H1 (cell line): ENCODE measurements around the gene ARHGAP26. TPM values are rescaled to one million over a fixed set of nuclear protein-coding genes. Genes with fewer than 3 reads are reported as not detected.

ENCODE experiments used
- CTCF ChIA-PET: fragments of 300-600 bp; sonication (Branson Sonifier 250); formaldehyde crosslinking; loops from one replicate; lab custom pipeline; 2021; ENCODE audit not compliant: partially characterized antibody; lab: Charles Lee
- POLR2A ChIA-PET: fragments of 300-600 bp; sonication (Branson Sonifier 250); formaldehyde crosslinking; loops from one replicate; lab custom pipeline; 2021; ENCODE audit warnings: inconsistent platforms; ENCODE audit not compliant: partially characterized antibody; lab: Charles Lee
- DNase-seq, 2 experiments: peaks; one replicate each; pipeline versions ENCODE4 v3.0.0 to v3.0.0-alpha.2; 2010 to 2022; ENCODE audit warnings: low spot score in 2 of 2, low read depth in 1 of 2, mixed read lengths in 1 of 2
- FAIRE-seq: peaks from 2 replicates; lab custom pipeline; 2011; peaks lifted over from hg19 to GRCh38; lab: Jason Lieb, UNC
- H2AFZ ChIP-seq: 2 replicates; pipeline ENCODE4 v1.8.1; 2012; ENCODE audit warnings: low read length, inconsistent platforms
- H2AK5ac ChIP-seq: 2 replicates; pipeline ENCODE4 v1.6.1; 2013; ENCODE audit warnings: low read depth, low read length
- H2BK120ac ChIP-seq: replicated peaks from 2 replicates; pipeline ENCODE3; 2013; ENCODE audit warnings: low read depth, low read length, inconsistent platforms
- H2BK12ac ChIP-seq: 2 replicates; pipeline ENCODE4 v1.6.1; 2013; ENCODE audit warnings: low read depth, low read length
- H2BK15ac ChIP-seq: 2 replicates; pipeline ENCODE4 v1.6.1; 2013; ENCODE audit warnings: low read length
- H2BK20ac ChIP-seq: 2 replicates; pipeline ENCODE4 v1.6.1; 2013; ENCODE audit warnings: low read length
- H2BK5ac ChIP-seq: 2 replicates; pipeline ENCODE4 v1.6.1; 2013; ENCODE audit warnings: low read depth, low read length
- H3K14ac ChIP-seq: 2 replicates; pipeline ENCODE4 v1.6.1; 2013; ENCODE audit warnings: inconsistent platforms; ENCODE audit not compliant: insufficient read length
- H3K18ac ChIP-seq: 2 replicates; pipeline ENCODE4 v1.6.1; 2013; ENCODE audit warnings: low read length; ENCODE audit errors: extremely low read depth
- H3K23ac ChIP-seq: 2 replicates; pipeline ENCODE4 v1.6.1; 2013; ENCODE audit warnings: inconsistent platforms; ENCODE audit not compliant: insufficient read length
- H3K23me2 ChIP-seq: 2 replicates; pipeline ENCODE4 v1.6.1; 2013; ENCODE audit warnings: low read depth, low read length
- H3K27ac ChIP-seq: 2 replicates; pipeline ENCODE4 v1.6.1; 2011; ENCODE audit warnings: low read depth, low read length, inconsistent platforms
- H3K27me3 ChIP-seq, 4 experiments: replicated peaks in 1 of 4; 1 replicate in 1 of 4; 2 replicates in 3 of 4; pipeline versions ENCODE4 v1.6.1 to v1.8.1; 2011 to 2013; ENCODE audit warnings: low read length in 3 of 4, mild to moderate bottlenecking in 3 of 4, inconsistent platforms in 2 of 4, mixed read lengths in 2 of 4, moderate library complexity in 1 of 4; ENCODE audit not compliant: control insufficient read depth in 3 of 4, insufficient read depth in 3 of 4; ENCODE audit errors: extremely low read depth in 1 of 4
- H3K36me3 ChIP-seq, 4 experiments: 2 replicates each; pipeline versions ENCODE4 v1.6.1 to v1.8.1; 2011 to 2013; ENCODE audit warnings: mild to moderate bottlenecking in 4 of 4, low read length in 3 of 4, moderate library complexity in 2 of 4, control low read depth in 1 of 4, inconsistent platforms in 1 of 4; ENCODE audit not compliant: insufficient read depth in 4 of 4, control insufficient read depth in 2 of 4
- H3K4ac ChIP-seq: replicated peaks from 2 replicates; pipeline ENCODE3; 2013; ENCODE audit warnings: low read length, low read depth, mixed read lengths, inconsistent platforms; ENCODE audit not compliant: insufficient read length
- H3K4me1 ChIP-seq, 4 experiments: replicated peaks in 1 of 4; 1 replicate in 1 of 4; 2 replicates in 3 of 4; pipeline versions ENCODE4 v1.6.1 to v1.8.1; 2011 to 2013; ENCODE audit warnings: low read length in 3 of 4, inconsistent platforms in 2 of 4, mixed read lengths in 1 of 4; ENCODE audit not compliant: insufficient read depth in 4 of 4, control insufficient read depth in 3 of 4
- H3K4me2 ChIP-seq, 2 experiments: 2 replicates each; pipeline versions ENCODE4 v1.6.1 to v1.8.1; 2011 to 2013; ENCODE audit warnings: low read depth in 2 of 2, low read length in 2 of 2, control low read depth in 1 of 2, inconsistent platforms in 1 of 2, mild to moderate bottlenecking in 1 of 2; ENCODE audit not compliant: insufficient read depth in 1 of 2
- H3K4me3 ChIP-seq, 4 experiments: fragments of 200-600, 300-600 bp in 1 of 4; sonication (generic), shearing (Covaris generic), sonication (Bioruptor Twin) in 1 of 4; 2 replicates each; pipeline versions ENCODE4 v1.5.1 to v1.8.1; 2011 to 2016; ENCODE audit warnings: low read length in 4 of 4, low read depth in 3 of 4, control low read depth in 2 of 4, inconsistent platforms in 2 of 4, mild to moderate bottlenecking in 2 of 4, mixed read lengths in 1 of 4, moderate library complexity in 1 of 4; ENCODE audit not compliant: insufficient read depth in 2 of 4; ENCODE audit errors: extremely low read depth in 1 of 4
- H3K56ac ChIP-seq: replicated peaks from 2 replicates; pipeline ENCODE3; 2013; ENCODE audit warnings: low read depth, mild to moderate bottlenecking, mixed read lengths, low read length, inconsistent platforms; ENCODE audit not compliant: insufficient read length
- H3K79me1 ChIP-seq: 2 replicates; pipeline ENCODE4 v1.6.1; 2013; ENCODE audit warnings: low read depth, low read length, control low read depth
- H3K79me2 ChIP-seq, 2 experiments: 2 replicates each; pipeline versions ENCODE4 v1.6.1 to v1.8.1; 2012 to 2013; ENCODE audit warnings: low read length in 2 of 2, mild to moderate bottlenecking in 2 of 2, inconsistent platforms in 1 of 2; ENCODE audit not compliant: insufficient read depth in 2 of 2, control insufficient read depth in 1 of 2
- H3K9ac ChIP-seq, 4 experiments: replicated peaks in 1 of 4; 1 replicate in 1 of 4; 2 replicates in 3 of 4; pipeline versions ENCODE4 v1.6.1 to v1.8.1; 2011 to 2013; ENCODE audit warnings: low read depth in 3 of 4, low read length in 3 of 4, control low read depth in 2 of 4, mild to moderate bottlenecking in 2 of 4, moderate library complexity in 2 of 4, inconsistent platforms in 1 of 4; ENCODE audit errors: extremely low read depth in 1 of 4
- H3K9me3 ChIP-seq, 2 experiments: 2 replicates each; pipeline versions ENCODE4 v1.6.1 to v1.8.1; 2012 to 2013; ENCODE audit warnings: mild to moderate bottlenecking in 2 of 2, moderate library complexity in 2 of 2, control low read depth in 1 of 2, inconsistent platforms in 1 of 2, low read depth in 1 of 2, low read length in 1 of 2, mixed read lengths in 1 of 2; ENCODE audit not compliant: insufficient read depth in 2 of 2
- H4K20me1 ChIP-seq, 2 experiments: replicated peaks in 1 of 2; 2 replicates each; pipeline versions ENCODE3 to v1.8.1; 2011 to 2013; ENCODE audit warnings: inconsistent platforms in 2 of 2, low read length in 2 of 2, mild to moderate bottlenecking in 1 of 2; ENCODE audit not compliant: insufficient read depth in 2 of 2, control insufficient read depth in 1 of 2
- H4K5ac ChIP-seq: 2 replicates; pipeline ENCODE4 v1.6.1; 2013; ENCODE audit warnings: low read length, low read depth, mixed read lengths, inconsistent platforms; ENCODE audit not compliant: insufficient read length
- H4K8ac ChIP-seq: 2 replicates; pipeline ENCODE4 v1.8.0; 2013; ENCODE audit warnings: mild to moderate bottlenecking, moderate library complexity, low read length, inconsistent platforms; ENCODE audit not compliant: insufficient read depth; ENCODE audit errors: extremely low read depth
- H4K91ac ChIP-seq: replicated peaks from 2 replicates; pipeline ENCODE3; 2013; ENCODE audit warnings: low read length, mixed read lengths, inconsistent platforms; ENCODE audit not compliant: insufficient read length
- CBX8 ChIP-seq: fragments of 300-800, 300-1000 bp; sonication (generic); IDR thresholded peaks from 2 replicates; pipeline ENCODE4 v1.7.1; 2016; ENCODE audit warnings: low read depth, low read length, borderline replicate concordance
- CHD2 ChIP-seq: IDR thresholded peaks from 2 replicates; pipeline ENCODE4 v1.6.1; 2012; ENCODE audit warnings: low read length, improper control_type of control experiment
- EP300 ChIP-seq, 2 experiments: IDR thresholded peaks; 1 replicate in 1 of 2; 2 replicates in 1 of 2; pipeline ENCODE4 v1.6.1; 2011 to 2012; ENCODE audit warnings: low read depth in 2 of 2, low read length in 2 of 2, mild to moderate bottlenecking in 2 of 2, borderline replicate concordance in 1 of 2, inconsistent platforms in 1 of 2, moderate library complexity in 1 of 2
- FOSL1 ChIP-seq: IDR thresholded peaks from 2 replicates; pipeline ENCODE4 v1.6.1; 2011; ENCODE audit warnings: mild to moderate bottlenecking, low read depth, low read length, moderate library complexity; ENCODE audit not compliant: insufficient read depth
- GABPA ChIP-seq: IDR thresholded peaks from 2 replicates; pipeline ENCODE4 v1.6.1; 2011; ENCODE audit warnings: mild to moderate bottlenecking, low read length, moderate library complexity, borderline replicate concordance; ENCODE audit not compliant: insufficient read depth
- NRF1 ChIP-seq: IDR thresholded peaks from 2 replicates; pipeline ENCODE4 v1.6.1; 2011; ENCODE audit warnings: mild to moderate bottlenecking, low read depth, low read length, improper control_type of control experiment
- POU5F1 ChIP-seq: IDR thresholded peaks from 2 replicates; pipeline ENCODE4 v1.6.1; 2011; ENCODE audit warnings: low read depth, mild to moderate bottlenecking, low read length, moderate library complexity
- RFX5 ChIP-seq: IDR thresholded peaks from 2 replicates; pipeline ENCODE4 v1.6.1; 2011; ENCODE audit warnings: low read depth, low read length, improper control_type of control experiment, borderline replicate concordance
- RNF2 ChIP-seq: fragments of 200-900, 300-1000 bp; sonication (generic); IDR thresholded peaks from 2 replicates; pipeline ENCODE4 v1.7.1; 2016; ENCODE audit warnings: borderline replicate concordance, low read depth, mild to moderate bottlenecking, antibody characterized with exemption, low read length; ENCODE audit not compliant: poor library complexity, severe bottlenecking; ENCODE audit errors: missing control alignments
- SIN3A ChIP-seq, 2 experiments: IDR thresholded peaks in 1 of 2; conservative IDR thresholded peaks in 1 of 2; 2 replicates each; pipeline ENCODE4 v1.6.1; 2011 to 2012; ENCODE audit warnings: low read length in 2 of 2, improper control_type of control experiment in 1 of 2, low read depth in 1 of 2, mild to moderate bottlenecking in 1 of 2
- TBP ChIP-seq: IDR thresholded peaks from 2 replicates; pipeline ENCODE4 v1.6.1; 2011; ENCODE audit warnings: low read depth, low read length, improper control_type of control experiment
- WGBS, 2 experiments: shearing (Covaris generic) in 1 of 2; methylation state at CpG; one replicate each; pipeline versions ENCODE4 v1.1.6 to v1.1.7; 2013 to 2015; ENCODE audit warnings: low lambda C conversion rate in 2 of 2, mixed read lengths in 2 of 2, inconsistent platforms in 1 of 2, low coverage in 1 of 2, missing lambda C conversion rate in 1 of 2; ENCODE audit not compliant: insufficient replicate concordance in 2 of 2, insufficient coverage in 1 of 2, insufficient read length in 1 of 2; ENCODE audit errors: extremely low coverage in 1 of 2, missing lambda C conversion rate in 1 of 2; 5-methylcytosine and 5-hydroxymethylcytosine counted together
- polyA plus RNA-seq, 7 experiments: library from polyadenylated mRNA; depleted of rRNA in 3 of 7; stranded (reverse) in 5 of 7; unstranded in 2 of 7; fragments of >200 nt in 5 of 7; fragments of 200-250 nt in 2 of 7; gene quantifications; 1 replicate in 5 of 7; 2 replicates in 1 of 7; 4 replicates in 1 of 7; pipeline versions ENCODE4 v1.2.1 to v1.2.3, GENCODE V29; 2011 to 2013; ENCODE audit warnings: missing spikeins in 2 of 7, mixed read lengths in 2 of 7
- total RNA-seq: library from RNA; stranded (reverse); fragmentation: NEBNext Ultra II Directional; extraction: Animal tissue kit (Norgen Biotek cat#: 25700); gene quantifications from 2 replicates; pipeline ENCODE4 v1.2.1, GENCODE V29; 2021
- TF ChIP-seq, protein P1 (sequence below): IDR thresholded peaks from 2 replicates; pipeline ENCODE4 v1.6.1; 2012; ENCODE audit warnings: inconsistent platforms

The ARHGAP26 gene
- total and polyA plus RNA-seq, 2 of the 8 experiments (the other 6 are each of a cell fraction or from before 2014, with no cell fraction given): 7.1 to 24.8 TPM

DNA sequence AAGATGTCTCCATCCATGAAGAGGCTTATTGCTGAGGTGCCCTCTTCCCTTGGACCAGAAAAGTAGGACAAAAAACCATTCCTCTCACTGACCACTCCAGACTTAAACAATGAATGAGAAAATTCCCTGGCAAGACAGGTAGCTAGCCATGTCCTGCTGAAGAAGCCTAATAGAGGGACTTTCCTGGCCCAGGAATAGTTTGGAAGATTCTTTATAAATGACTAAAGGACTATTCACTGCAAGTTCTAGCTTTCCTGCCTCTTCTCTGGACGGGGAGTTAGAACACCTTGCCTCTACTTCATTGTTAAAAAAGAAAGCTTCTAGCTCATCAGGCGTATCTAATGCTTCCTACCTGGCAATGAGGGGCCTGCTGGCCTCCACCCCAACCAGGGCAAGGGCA, 479.7 kb downstream of the ARHGAP26 start:
- Histone ChIP-seq H2BK5ac (no peak overlapping the region), H4K91ac (no peak overlapping the region), H2BK12ac (no peak overlapping the region), H3K79me2 (no peaks in the 10 kb centered on the region), H3K4me1 (0 out of 7 replicates have a peak, but pooled peaks cover 0 to 2% (median 0%) of the 10 kb centered on the region in 4 experiments), H3K9me3 (0 out of 4 replicates have a peak, but pooled peaks cover 0 to under 1% of the 10 kb centered on the region in 2 experiments), H4K5ac (no peak overlapping the region), H4K8ac (no peak overlapping the region), H2AFZ (no peak overlapping the region), H2AK5ac (no peak overlapping the region), H4K20me1 (peaks cover 0 to 4% of the 10 kb centered on the region in 2 experiments), H3K79me1 (no peaks in the 10 kb centered on the region), H3K27me3 (no peaks in the 10 kb centered on the region), H3K23me2 (peaks cover 7% of the 10 kb centered on the region; the same call in 1 of the 2 replicates), H2BK20ac (no peak overlapping the region), H3K27ac (no peak overlapping the region), H3K4me3 (no peak overlapping the region), H2BK120ac (no peak overlapping the region), H3K18ac (no peak overlapping the region), H3K14ac (no peak overlapping the region), H3K36me3 (no peaks in the 10 kb centered on the region), H3K9ac (no peak overlapping the region), H3K23ac (no peak overlapping the region), H3K56ac (no peak overlapping the region), H2BK15ac (no peak overlapping the region), H3K4ac (no peak overlapping the region), H3K4me2 (no peak overlapping the region)
- no peak for DNase-seq
- 89% methylated on average over 2 of the region's 2 CpGs; no CpG with 5 or more reads in 1 of the 2 experiments for WGBS, 2 experiments
- FAIRE-seq: no peak
- ChIA-PET CTCF (interaction anchor here (0.6 to 1.5 kb wide), 2 partner anchors 31 to 234 kb away, joined by 3 to 6 read pairs; no protein-coding TSS in a partner anchor), POLR2A (no interaction called here)
- TF ChIP-seq POU5F1 (no peak), GABPA (no peak), RFX5 (no peak), SIN3A (conservative IDR thresholded peaks at IDR 0.05 in 1 of 2, IDR thresholded peaks at IDR 0.05 in 1 of 2; ENCODE audit: low read depth in 1 of 2, low read length in 2 of 2) (no peak), TBP (no peak), FOSL1 (no peak), CBX8 (no peak), CHD2 (no peak), EP300 (IDR thresholded peaks at IDR 0.05; ENCODE audit: borderline replicate concordance in 1 of 2, low read depth in 2 of 2, low read length in 2 of 2) (no peak), NRF1 (no peak), RNF2 (no peak)
- TF ChIP-seq, protein P1, sequence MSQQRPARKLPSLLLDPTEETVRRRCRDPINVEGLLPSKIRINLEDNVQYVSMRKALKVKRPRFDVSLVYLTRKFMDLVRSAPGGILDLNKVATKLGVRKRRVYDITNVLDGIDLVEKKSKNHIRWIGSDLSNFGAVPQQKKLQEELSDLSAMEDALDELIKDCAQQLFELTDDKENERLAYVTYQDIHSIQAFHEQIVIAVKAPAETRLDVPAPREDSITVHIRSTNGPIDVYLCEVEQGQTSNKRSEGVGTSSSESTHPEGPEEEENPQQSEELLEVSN: no peak
